Measurements from ENCODE around the gene PIGA. TPM values are rescaled to one million over a fixed set of nuclear protein-coding genes. Genes with fewer than 3 reads are reported as not detected.

PIGA gene
- total RNA-seq, 1 experiment from 2014 or later, result 11.3 TPM

- no peak for DNase-seq (ENCODE audit: low spot score)
- ATAC-seq, result no peak
- Mint-ChIP-seq H3K36me3 (peaks cover 5% of the 10 kb centered on the region; the same call in 1 of the 2 replicates), H3K4me3 (no peak overlapping the region), H3K27me3 (ENCODE audit: low read depth) (no peaks in the 10 kb centered on the region), H3K9me3 (no peaks in the 10 kb centered on the region), H3K4me1 (no peaks in the 10 kb centered on the region), H3K27ac (no peak overlapping the region)
- POLR2A ChIA-PET, result no interaction called here
- no peak for TF ChIP-seq ZNF281 (CRISPR knock-in tag; IDR thresholded peaks at IDR 0.05)
- TF ChIP-seq ETV6 (CRISPR knock-in tag; IDR thresholded peaks at IDR 0.05), result no peak
- no peak for TF ChIP-seq NFE2L1 (CRISPR knock-in tag; IDR thresholded peaks at IDR 0.05)
- TF ChIP-seq GTF2I (CRISPR knock-in tag; conservative IDR thresholded peaks at IDR 0.05), result no peak
- no peak for TF ChIP-seq TEAD1 (CRISPR knock-in tag; IDR thresholded peaks at IDR 0.05)
- no peak for TF ChIP-seq SMAD3 (CRISPR knock-in tag; IDR thresholded peaks at IDR 0.05; ENCODE audit: borderline replicate concordance)
- TF ChIP-seq IRF2 (CRISPR knock-in tag; IDR thresholded peaks at IDR 0.05; ENCODE audit: borderline replicate concordance, low read depth), result no peak
- TF ChIP-seq USF1 (CRISPR knock-in tag; IDR thresholded peaks at IDR 0.05), result no peak
- CTCF ChIA-PET, result no interaction called here
Measured at GRCh38 chrX:15328821-15329220, 6.5 kb downstream of the PIGA start.

- H3K4me1 Mint-ChIP-seq, result no peaks in the 10 kb centered on the region
Measured at GRCh38 chrX:15328131-15328530, 7.2 kb downstream of the PIGA start.

More at GRCh38 chrX:15328131-15328530, 7.2 kb downstream of the PIGA start:
- no peak for DNase-seq (ENCODE audit: low spot score)
- ChIA-PET CTCF (no interaction called here), POLR2A (no interaction called here)
- Mint-ChIP-seq H3K4me3 (no peak overlapping the region), H3K27ac (no peak overlapping the region), H3K36me3 (peaks cover 8% of the 10 kb centered on the region; the same call in 1 of the 2 replicates), H3K9me3 (no peaks in the 10 kb centered on the region), H3K27me3 (ENCODE audit: low read depth) (no peaks in the 10 kb centered on the region)
- no peak for ATAC-seq
- TF ChIP-seq TEAD1 (CRISPR knock-in tag; IDR thresholded peaks at IDR 0.05) (no peak), IRF2 (CRISPR knock-in tag; IDR thresholded peaks at IDR 0.05; ENCODE audit: borderline replicate concordance, low read depth) (no peak), ZNF219 (CRISPR knock-in tag; IDR thresholded peaks at IDR 0.05; ENCODE audit: borderline replicate concordance) (no peak), ZNF138 (CRISPR knock-in tag; conservative IDR thresholded peaks at IDR 0.05) (no peak), E2F4 (CRISPR knock-in tag; IDR thresholded peaks at IDR 0.05; ENCODE audit: borderline replicate concordance, low read depth) (no peak), EMX1 (CRISPR knock-in tag; IDR thresholded peaks at IDR 0.05) (no peak), MYBL2 (CRISPR knock-in tag; IDR thresholded peaks at IDR 0.05) (no peak), CDX4 (CRISPR knock-in tag; IDR thresholded peaks at IDR 0.05; ENCODE audit: borderline replicate concordance) (no peak), NFATC4 (CRISPR knock-in tag; IDR thresholded peaks at IDR 0.05) (no peak), ZNF317 (CRISPR knock-in tag; IDR thresholded peaks at IDR 0.05; ENCODE audit: borderline replicate concordance, low read depth) (no peak), ZBTB21 (CRISPR knock-in tag; IDR thresholded peaks at IDR 0.05; ENCODE audit: borderline replicate concordance) (no peak), PRRX2 (CRISPR knock-in tag; IDR thresholded peaks at IDR 0.05) (no peak), TP53 (CRISPR knock-in tag; IDR thresholded peaks at IDR 0.05) (no peak), E2F5 (CRISPR knock-in tag; IDR thresholded peaks at IDR 0.05) (no peak), NFYB (CRISPR knock-in tag; conservative IDR thresholded peaks at IDR 0.05; ENCODE audit: low read depth) (no peak), ZNF281 (CRISPR knock-in tag; IDR thresholded peaks at IDR 0.05) (no peak)

Data from WTC11 (cell line).